Endothelial cell of umbilical vein (primary cell): ENCODE data around the gene MALT1. TPM values are rescaled to one million over a fixed set of nuclear protein-coding genes. Genes with fewer than 3 reads are reported as not detected.

Experiments
- BruUV-seq: library from RNA; stranded (reverse); fragments of 400-500 nt; replicated peaks from 2 replicates; lab custom pipeline; 2021; lab: Mats Ljungman, UMichigan
- CTCF ChIA-PET: fragments of 300-600, 350-600 bp; sonication (Branson Sonifier 250); formaldehyde crosslinking; loops from one replicate; lab custom pipeline; 2021; ENCODE audit warnings: antibody characterized with exemption, inconsistent platforms; lab: Charles Lee
- POLR2A ChIA-PET: fragments of 300-600, 350-600 bp; sonication (Branson Sonifier 250); formaldehyde crosslinking; loops from one replicate; lab custom pipeline; 2021; ENCODE audit warnings: antibody characterized with exemption, inconsistent platforms; lab: Charles Lee
- DNase-seq: peaks from one replicate; pipeline ENCODE4 v3.0.0-alpha.2; 2011; ENCODE audit warnings: low read depth, low spot score
- FAIRE-seq: peaks from 2 replicates; lab custom pipeline; 2011; peaks lifted over from hg19 to GRCh38; lab: Jason Lieb, UNC
- H2AFZ ChIP-seq: 2 replicates; pipeline ENCODE4 v1.6.0; 2012; ENCODE audit warnings: low read depth, low read length, control low read depth, inconsistent platforms
- H3K27ac ChIP-seq: 2 replicates; pipeline ENCODE4 v1.5.1; 2011; ENCODE audit warnings: low read depth, mild to moderate bottlenecking, control low read depth, low read length, moderate library complexity; ENCODE audit not compliant: insufficient read depth
- H3K27me3 ChIP-seq, 2 experiments: 2 replicates each; pipeline versions ENCODE4 v1.6.0 to v1.6.1; 2011; ENCODE audit warnings: low read length in 2 of 2, mixed read lengths in 1 of 2; ENCODE audit not compliant: control insufficient read depth in 2 of 2, insufficient read depth in 2 of 2
- H3K36me3 ChIP-seq, 2 experiments: 2 replicates in 1 of 2; 3 replicates in 1 of 2; pipeline ENCODE4 v1.5.1; 2011; ENCODE audit warnings: low read length in 2 of 2, mild to moderate bottlenecking in 1 of 2, moderate library complexity in 1 of 2; ENCODE audit not compliant: control insufficient read depth in 2 of 2, insufficient read depth in 2 of 2; ENCODE audit errors: extremely low read depth in 1 of 2
- H3K4me1 ChIP-seq: 3 replicates; pipeline ENCODE4 v1.5.1; 2011; ENCODE audit warnings: mild to moderate bottlenecking, low read length; ENCODE audit not compliant: control insufficient read depth, insufficient read depth; ENCODE audit errors: extremely low read depth
- H3K4me2 ChIP-seq: 2 replicates; pipeline ENCODE4 v1.6.1; 2011; ENCODE audit warnings: low read length, control low read depth, mixed read lengths; ENCODE audit not compliant: insufficient read depth
- H3K4me3 ChIP-seq, 3 experiments: fragments of 200-600 bp in 1 of 3; sonication (generic), shearing (Covaris generic) in 1 of 3; replicated peaks in 1 of 3; 2 replicates each; pipeline ENCODE4 v1.5.1; 2011 to 2016; ENCODE audit warnings: control low read depth in 3 of 3, low read length in 3 of 3, mild to moderate bottlenecking in 2 of 3, inconsistent platforms in 1 of 3, low read depth in 1 of 3, moderate library complexity in 1 of 3; ENCODE audit not compliant: insufficient read depth in 1 of 3
- H3K79me2 ChIP-seq: 2 replicates; pipeline ENCODE4 v1.6.0; 2012; ENCODE audit warnings: low read length, inconsistent platforms; ENCODE audit not compliant: control insufficient read depth, insufficient read depth
- H3K9ac ChIP-seq: replicated peaks from 2 replicates; pipeline ENCODE3; 2011; ENCODE audit warnings: low read length, control low read depth; ENCODE audit not compliant: insufficient read depth; ENCODE audit errors: extremely low read depth
- H3K9me1 ChIP-seq: replicated peaks from 3 replicates; pipeline ENCODE4 v1.6.0; 2011; ENCODE audit warnings: mild to moderate bottlenecking, low read length; ENCODE audit not compliant: control insufficient read depth, insufficient read depth; ENCODE audit errors: extremely low read depth
- H3K9me3 ChIP-seq: replicated peaks from 2 replicates; pipeline ENCODE4 v1.5.1; 2012; ENCODE audit warnings: low read length, inconsistent platforms; ENCODE audit not compliant: control insufficient read depth, insufficient read depth
- H4K20me1 ChIP-seq: replicated peaks from 2 replicates; pipeline ENCODE3; 2011; ENCODE audit warnings: mild to moderate bottlenecking, low read length; ENCODE audit not compliant: control insufficient read depth, insufficient read depth; ENCODE audit errors: extremely low read depth
- EZH2 ChIP-seq: IDR thresholded peaks from 2 replicates; pipeline ENCODE4 v1.6.1; 2012; ENCODE audit warnings: borderline replicate concordance, low read depth, mild to moderate bottlenecking, moderate library complexity, low read length, inconsistent platforms; ENCODE audit not compliant: severe bottlenecking
- FOS ChIP-seq: IDR thresholded peaks from 2 replicates; pipeline ENCODE4 v1.6.1; 2011; ENCODE audit warnings: mild to moderate bottlenecking, low read length, moderate library complexity, borderline replicate concordance; ENCODE audit not compliant: insufficient read depth
- GATA2 ChIP-seq: IDR thresholded peaks from 2 replicates; pipeline ENCODE4 v1.7.0; 2011; ENCODE audit warnings: low read depth, mild to moderate bottlenecking, moderate library complexity, mixed read lengths, low read length; ENCODE audit not compliant: insufficient read length, insufficient read depth
- JUN ChIP-seq: IDR thresholded peaks from 2 replicates; pipeline ENCODE4 v1.6.1; 2011; ENCODE audit warnings: borderline replicate concordance, low read depth; ENCODE audit not compliant: insufficient read length, insufficient read depth
- MYC ChIP-seq: IDR thresholded peaks from one replicate; pipeline ENCODE4 v1.6.1; 2011; ENCODE audit warnings: mild to moderate bottlenecking, low read depth, low read length
- POLR2A ChIP-seq: IDR thresholded peaks from 2 replicates; pipeline ENCODE4 v1.6.1; 2012; ENCODE audit warnings: low read depth, mild to moderate bottlenecking, control low read depth, low read length
- POLR2AphosphoS5 ChIP-seq: IDR thresholded peaks from 2 replicates; pipeline ENCODE4 v1.6.1; 2012; ENCODE audit warnings: low read depth, mild to moderate bottlenecking, control low read depth, low read length, moderate library complexity; ENCODE audit not compliant: insufficient read depth
- dilution Hi-C: fragments of 300-500 bp; cut with MboI; formaldehyde crosslinking; loops from one replicate; pipeline ENCODE4 v1.15.0; 2019; ENCODE audit warnings: low sequenced_read_pairs; ENCODE audit not compliant: extremely low pct_ligation_motif_present
- intact Hi-C: fragments of 100-400 bp; cut with micrococcal nuclease; formaldehyde crosslinking; loops from one replicate; pipeline ENCODE4 v1.10.0; 2022
- polyA plus RNA-seq, 4 experiments: library from polyadenylated mRNA; depleted of rRNA in 3 of 4; stranded (reverse) in 3 of 4; unstranded in 1 of 4; fragments of >200 nt; gene quantifications; 2 replicates each; pipeline versions ENCODE4 v1.2.1 to v1.2.3, GENCODE V29; 2011 to 2012; ENCODE audit warnings: missing spikeins in 1 of 4
- total RNA-seq: library from RNA; stranded (reverse); gene quantifications from 2 replicates; pipeline ENCODE4 v1.2.3, GENCODE V29; 2021
- TF ChIP-seq, protein P1 (sequence below): IDR thresholded peaks from 2 replicates; pipeline ENCODE4 v1.6.1; 2011; ENCODE audit not compliant: insufficient read depth, insufficient read length
- TF ChIP-seq, protein P2 (sequence below), 2 donors: IDR thresholded peaks; 1 replicate in 1 of 2; 2 replicates in 1 of 2; pipeline ENCODE4 v1.5.1; 2011; ENCODE audit warnings: low read length in 2 of 2, mild to moderate bottlenecking in 2 of 2, moderate library complexity in 2 of 2, control low read depth in 1 of 2, inconsistent platforms in 1 of 2, low read depth in 1 of 2; ENCODE audit not compliant: insufficient read depth in 1 of 2; ENCODE audit errors: extremely low read depth in 1 of 2

MALT1 gene
- total and polyA plus RNA-seq, 2 donors (not counting 3 experiments of a cell fraction or from before 2014, with no cell fraction given): 2.8 to 5.1 TPM

DNA sequence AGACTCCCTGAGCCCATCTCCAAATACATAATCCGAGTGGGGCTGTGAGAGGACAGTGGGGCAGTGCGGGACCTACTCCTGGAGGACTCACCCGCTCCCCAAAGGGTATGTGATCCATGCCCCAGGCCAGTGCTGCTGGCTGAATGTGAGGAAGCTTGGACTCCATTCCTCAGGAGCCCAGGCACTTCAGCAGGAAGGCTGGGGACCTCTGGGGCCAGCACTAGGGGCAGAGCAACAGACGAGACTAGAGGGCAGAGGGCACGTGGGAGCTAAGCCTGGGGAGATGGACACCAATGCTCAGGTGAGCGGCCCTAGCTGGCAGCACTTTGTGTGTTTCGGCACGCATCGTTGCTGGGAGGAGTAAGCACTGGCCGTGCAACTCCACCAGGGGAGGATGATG lies 84.9 kb downstream of the MALT1 start:
- dilution Hi-C loops: loop anchor here (25.0 kb wide), 1 partner anchor 219 kb away; no protein-coding TSS in a partner anchor
- DNase-seq (no peak), FAIRE-seq (no peak)
- Histone ChIP-seq H3K27me3 (no peaks in the 10 kb centered on the region), H4K20me1 (no peaks in the 10 kb centered on the region), H3K4me1 (no peaks in the 10 kb centered on the region), H2AFZ (no peak overlapping the region), H3K36me3 (no peaks in the 10 kb centered on the region), H3K27ac (no peak overlapping the region), H3K9me3 (no peaks in the 10 kb centered on the region), H3K9ac (no peak overlapping the region), H3K4me2 (no peak overlapping the region), H3K79me2 (no peaks in the 10 kb centered on the region), H3K4me3 (no peak overlapping the region), H3K9me1 (no peaks in the 10 kb centered on the region)
- ChIA-PET CTCF (interaction anchor here (0.8 to 7.9 kb wide), 4 partner anchors 8 to 315 kb away, joined by 3 to 57 read pairs (median 3); partner anchors contain the start of gene MALT1), POLR2A (no interaction called here)
- no TSS peak for BruUV-seq
- TF ChIP-seq, protein P1, sequence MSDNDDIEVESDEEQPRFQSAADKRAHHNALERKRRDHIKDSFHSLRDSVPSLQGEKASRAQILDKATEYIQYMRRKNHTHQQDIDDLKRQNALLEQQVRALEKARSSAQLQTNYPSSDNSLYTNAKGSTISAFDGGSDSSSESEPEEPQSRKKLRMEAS: no peak
- TF ChIP-seq POLR2AphosphoS5 (no peak), JUN (no peak), EZH2 (no peak), FOS (no peak), GATA2 (no peak), MYC (no peak), POLR2A (no peak)
- TF ChIP-seq, protein P2, sequence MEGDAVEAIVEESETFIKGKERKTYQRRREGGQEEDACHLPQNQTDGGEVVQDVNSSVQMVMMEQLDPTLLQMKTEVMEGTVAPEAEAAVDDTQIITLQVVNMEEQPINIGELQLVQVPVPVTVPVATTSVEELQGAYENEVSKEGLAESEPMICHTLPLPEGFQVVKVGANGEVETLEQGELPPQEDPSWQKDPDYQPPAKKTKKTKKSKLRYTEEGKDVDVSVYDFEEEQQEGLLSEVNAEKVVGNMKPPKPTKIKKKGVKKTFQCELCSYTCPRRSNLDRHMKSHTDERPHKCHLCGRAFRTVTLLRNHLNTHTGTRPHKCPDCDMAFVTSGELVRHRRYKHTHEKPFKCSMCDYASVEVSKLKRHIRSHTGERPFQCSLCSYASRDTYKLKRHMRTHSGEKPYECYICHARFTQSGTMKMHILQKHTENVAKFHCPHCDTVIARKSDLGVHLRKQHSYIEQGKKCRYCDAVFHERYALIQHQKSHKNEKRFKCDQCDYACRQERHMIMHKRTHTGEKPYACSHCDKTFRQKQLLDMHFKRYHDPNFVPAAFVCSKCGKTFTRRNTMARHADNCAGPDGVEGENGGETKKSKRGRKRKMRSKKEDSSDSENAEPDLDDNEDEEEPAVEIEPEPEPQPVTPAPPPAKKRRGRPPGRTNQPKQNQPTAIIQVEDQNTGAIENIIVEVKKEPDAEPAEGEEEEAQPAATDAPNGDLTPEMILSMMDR (IDR thresholded peaks at IDR 0.05; ENCODE audit: extremely low read depth in 1 of 2, insufficient read depth in 1 of 2, low read depth in 1 of 2, low read length in 2 of 2): no peak
- intact Hi-C loops: no loop called here
